Smooth muscle cell (in vitro differentiated cells): ENCODE measurements around the gene HMG20A. TPM values are rescaled to one million over a fixed set of nuclear protein-coding genes. Genes with fewer than 3 reads are reported as not detected.

Experiments
- DNase-seq: peaks from one replicate; lab custom pipeline; 2025; ENCODE audit not compliant: unreplicated experiment; lab: John Stamatoyannopoulos, UW
- H2AFZ ChIP-seq: fragments of 200-600 bp; sonication (generic); 2 replicates; pipeline ENCODE4 v1.6.0; 2016; ENCODE audit warnings: antibody characterized with exemption, low read depth, mild to moderate bottlenecking
- H3F3A ChIP-seq: fragments of 200-600 bp; sonication (generic); 2 replicates; pipeline ENCODE4 v1.6.0; 2017; ENCODE audit warnings: antibody characterized with exemption, low read depth
- H3K27ac ChIP-seq: fragments of 200-600 bp; sonication (generic); 2 replicates; pipeline ENCODE4 v1.5.1; 2016; ENCODE audit warnings: low read depth, mild to moderate bottlenecking
- H3K27me3 ChIP-seq: fragments of 200-600 bp; sonication (generic); 2 replicates; pipeline ENCODE4 v1.6.1; 2016; ENCODE audit warnings: low read depth, mild to moderate bottlenecking
- H3K36me3 ChIP-seq: fragments of 200-600 bp; sonication (generic); 2 replicates; pipeline ENCODE4 v1.5.1; 2016; ENCODE audit warnings: low read depth
- H3K4me1 ChIP-seq: fragments of 200-600 bp; sonication (generic); 2 replicates; pipeline ENCODE4 v1.5.1; 2016; ENCODE audit warnings: low read depth
- H3K4me2 ChIP-seq: fragments of 200-600 bp; sonication (generic); 2 replicates; pipeline ENCODE4 v1.6.0; 2016; ENCODE audit warnings: mild to moderate bottlenecking
- H3K4me3 ChIP-seq: fragments of 200-600 bp; sonication (generic); 2 replicates; pipeline ENCODE4 v1.5.1; 2016; ENCODE audit warnings: mild to moderate bottlenecking
- H3K79me2 ChIP-seq: fragments of 200-600 bp; sonication (generic); 2 replicates; pipeline ENCODE4 v1.6.0; 2016; ENCODE audit warnings: low read depth, mild to moderate bottlenecking
- H3K9ac ChIP-seq: fragments of 200-600 bp; sonication (generic); 2 replicates; pipeline ENCODE4 v1.6.0; 2016; ENCODE audit warnings: low read depth
- H3K9me3 ChIP-seq: fragments of 200-600 bp; sonication (generic); replicated peaks from 2 replicates; pipeline ENCODE4 v1.5.1; 2016; ENCODE audit warnings: low read depth
- H4K20me1 ChIP-seq: fragments of 200-600 bp; sonication (generic); 2 replicates; pipeline ENCODE4 v1.6.0; 2016; ENCODE audit warnings: low read depth
- CTCF ChIP-seq: fragments of 200-600 bp; sonication (generic); IDR thresholded peaks from 2 replicates; pipeline ENCODE4 v1.5.1; 2017; ENCODE audit warnings: borderline replicate concordance, mild to moderate bottlenecking, antibody characterized with exemption; ENCODE audit not compliant: insufficient read depth, poor library complexity, severe bottlenecking
- WGBS: methylation state at CpG from one replicate; pipeline ENCODE4 v1.1.7; 2016; ENCODE audit warnings: low lambda C conversion rate; 5-methylcytosine and 5-hydroxymethylcytosine counted together
- polyA plus RNA-seq: library from polyadenylated mRNA; unstranded; fragments of >200 nt; fragmentation: Nextera tagmentation; extraction: Ambion mirVana; gene quantifications from 2 replicates; pipeline ENCODE4 v1.2.1, GENCODE V29; 2016
- total RNA-seq: library from RNA; depleted of rRNA; stranded (reverse); fragments of >200 nt; gene quantifications from 2 replicates; pipeline ENCODE4 v1.2.3, GENCODE V29; 2014

Gene HMG20A
- total and polyA plus RNA-seq, 2 experiments from 2014 or later, result 20.5 to 40.3 TPM

DNA sequence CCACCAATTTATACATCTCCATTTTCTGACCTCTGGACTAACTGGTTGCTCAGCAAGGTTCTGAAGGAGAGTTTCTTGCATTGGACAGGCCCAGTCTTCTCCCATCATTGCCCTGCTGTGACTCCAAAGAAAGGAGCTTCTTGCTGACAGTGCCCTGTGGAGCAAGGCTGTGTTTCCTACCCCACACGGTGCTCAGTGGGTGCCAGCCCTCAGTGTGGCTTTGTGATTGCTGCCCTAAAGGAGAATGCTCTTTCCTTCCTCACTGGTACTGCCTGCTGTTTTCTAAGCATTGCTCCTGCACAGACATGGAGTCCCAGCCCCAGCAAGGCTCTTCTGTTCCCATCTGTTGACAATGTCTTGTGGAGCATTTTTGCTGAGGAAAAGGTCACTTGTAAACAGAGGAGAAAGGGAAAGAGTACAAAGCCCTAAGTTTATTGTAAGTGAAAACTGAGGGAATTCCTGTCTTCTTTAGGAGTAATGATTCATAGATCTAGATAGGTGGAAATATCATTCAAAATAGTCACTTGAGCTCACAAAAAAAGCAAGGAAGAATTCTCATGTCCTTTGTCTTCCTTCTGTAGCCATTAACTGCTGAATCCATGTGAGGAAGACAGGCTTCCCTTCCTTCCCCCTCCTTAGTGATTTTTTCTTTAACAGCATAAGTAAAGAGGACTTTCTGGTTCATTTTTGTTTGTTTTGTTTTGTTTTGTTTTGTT is 62.9 kb downstream of the HMG20A start:
- Histone ChIP-seq H2AFZ (no peak overlapping the region), H3K4me2 (no peak overlapping the region), H3K4me3 (no peak overlapping the region), H3K27me3 (no peaks in the 10 kb centered on the region), H4K20me1 (no peaks in the 10 kb centered on the region), H3K9ac (no peak overlapping the region), H3K4me1 (peaks cover 15% of the 10 kb centered on the region), H3K36me3 (no peaks in the 10 kb centered on the region), H3K9me3 (no peaks in the 10 kb centered on the region), H3K27ac (no peak overlapping the region), H3K79me2 (no peaks in the 10 kb centered on the region), H3F3A (no peaks in the 10 kb centered on the region)
- WGBS, result 64% methylated on average over 1 of the region's 1 CpG
- TF ChIP-seq CTCF, result no peak
- DNase-seq, result no peak

DNA sequence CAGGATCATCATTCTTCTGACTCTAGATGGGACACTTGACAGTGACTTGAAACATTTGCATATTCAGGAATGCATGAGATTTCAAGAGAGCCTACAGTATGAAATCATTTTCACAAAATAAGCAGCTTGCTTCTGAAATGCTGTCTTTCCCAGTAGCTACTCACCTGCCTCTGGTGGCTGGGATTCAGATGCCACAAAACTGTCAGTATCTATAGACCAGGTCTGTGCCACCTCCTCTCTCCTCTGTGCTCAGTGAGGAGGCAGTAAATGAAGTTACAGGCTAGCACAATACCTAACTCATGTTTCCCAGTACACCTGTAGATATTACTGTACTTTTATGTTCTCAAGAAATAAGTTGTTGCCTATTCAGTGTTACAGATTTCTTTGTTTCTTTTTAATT is 64.3 kb downstream of the HMG20A start:
- no peak for DNase-seq

GRCh38 chr15:77486542-77487468 is 66.1 kb downstream of the HMG20A start:
- no peaks in the 10 kb centered on the region for H3K27me3 ChIP-seq
- 95% methylated on average over 7 of the region's 7 CpGs for WGBS

More for the DNA sequence above, 64.3 kb downstream of the HMG20A start:
- Histone ChIP-seq H3F3A (no peaks in the 10 kb centered on the region), H3K4me1 (peaks cover 15% of the 10 kb centered on the region), H2AFZ (no peak overlapping the region), H3K4me3 (no peak overlapping the region), H3K79me2 (no peaks in the 10 kb centered on the region), H3K36me3 (no peaks in the 10 kb centered on the region), H4K20me1 (no peaks in the 10 kb centered on the region), H3K27ac (no peak overlapping the region), H3K27me3 (no peaks in the 10 kb centered on the region), H3K9me3 (no peaks in the 10 kb centered on the region), H3K9ac (no peak overlapping the region), H3K4me2 (no peak overlapping the region)
- TF ChIP-seq CTCF, result no peak

More at GRCh38 chr15:77486542-77487468, 66.1 kb downstream of the HMG20A start:
- TF ChIP-seq CTCF, result no peak
- H3F3A ChIP-seq, result no peaks in the 10 kb centered on the region
- DNase-seq, result no peak
- H3K79me2 ChIP-seq, result no peaks in the 10 kb centered on the region
- no peak overlapping the region for H3K4me3 ChIP-seq
- peaks cover 15% of the 10 kb centered on the region for H3K4me1 ChIP-seq
- no peaks in the 10 kb centered on the region for H3K36me3 ChIP-seq
- H3K27ac ChIP-seq, result no peak overlapping the region
- no peak overlapping the region for H3K4me2 ChIP-seq
- no peaks in the 10 kb centered on the region for H4K20me1 ChIP-seq
- no peak overlapping the region for H2AFZ ChIP-seq
- no peak overlapping the region for H3K9ac ChIP-seq
- H3K9me3 ChIP-seq, result no peaks in the 10 kb centered on the region
